Ovary (tissue), 3 donors: ENCODE data around the gene CLIP2.
"Not testable (repeated sequence)": the region's sequence is repeated elsewhere in the genome, so short reads cannot be mapped to it uniquely, and the experiment has no call there.

Experiments used
- POLR2A ChIP-seq: fragments of 450-650 bp; IDR thresholded peaks from one replicate; pipeline ENCODE4 v1.6.1; 2017; ENCODE audit warnings: antibody characterized with exemption, mild to moderate bottlenecking, moderate library complexity
- TF ChIP-seq, protein P1 (sequence below), 3 donors: fragments of 450-650 bp in 2 of 3; fragments of 200-600 bp in 1 of 3; IDR thresholded peaks; one replicate each; pipeline versions ENCODE4 v1.5.1 to v1.8.0; 2016 to 2022; ENCODE audit warnings: antibody characterized with exemption in 3 of 3, mild to moderate bottlenecking in 1 of 3
- donor health status: DM: no; HTN: no; CAD: no.

DNA sequence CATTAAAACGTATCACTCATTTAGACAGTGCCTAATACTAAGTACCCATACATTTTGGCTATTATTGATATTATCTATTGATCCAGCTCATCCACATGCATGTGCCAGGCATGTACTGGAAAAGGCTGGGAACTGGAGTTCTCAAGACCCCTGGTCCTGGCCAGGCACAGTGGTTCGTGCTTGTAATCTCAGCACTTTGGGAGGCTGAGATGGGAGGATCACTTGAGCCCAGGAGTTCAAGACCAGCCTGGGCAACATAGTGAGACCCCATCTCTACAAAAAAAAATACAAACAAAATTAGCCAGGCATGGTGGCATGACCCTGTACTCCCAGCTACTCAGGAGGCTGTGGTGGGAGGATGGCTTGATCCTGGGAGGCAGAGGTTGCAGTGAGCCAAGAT, 50.4 kb downstream of the CLIP2 start:
- TF ChIP-seq, protein P1, sequence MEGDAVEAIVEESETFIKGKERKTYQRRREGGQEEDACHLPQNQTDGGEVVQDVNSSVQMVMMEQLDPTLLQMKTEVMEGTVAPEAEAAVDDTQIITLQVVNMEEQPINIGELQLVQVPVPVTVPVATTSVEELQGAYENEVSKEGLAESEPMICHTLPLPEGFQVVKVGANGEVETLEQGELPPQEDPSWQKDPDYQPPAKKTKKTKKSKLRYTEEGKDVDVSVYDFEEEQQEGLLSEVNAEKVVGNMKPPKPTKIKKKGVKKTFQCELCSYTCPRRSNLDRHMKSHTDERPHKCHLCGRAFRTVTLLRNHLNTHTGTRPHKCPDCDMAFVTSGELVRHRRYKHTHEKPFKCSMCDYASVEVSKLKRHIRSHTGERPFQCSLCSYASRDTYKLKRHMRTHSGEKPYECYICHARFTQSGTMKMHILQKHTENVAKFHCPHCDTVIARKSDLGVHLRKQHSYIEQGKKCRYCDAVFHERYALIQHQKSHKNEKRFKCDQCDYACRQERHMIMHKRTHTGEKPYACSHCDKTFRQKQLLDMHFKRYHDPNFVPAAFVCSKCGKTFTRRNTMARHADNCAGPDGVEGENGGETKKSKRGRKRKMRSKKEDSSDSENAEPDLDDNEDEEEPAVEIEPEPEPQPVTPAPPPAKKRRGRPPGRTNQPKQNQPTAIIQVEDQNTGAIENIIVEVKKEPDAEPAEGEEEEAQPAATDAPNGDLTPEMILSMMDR (IDR thresholded peaks at IDR 0.05): not testable (repeated sequence)
- not testable (repeated sequence) for TF ChIP-seq POLR2A
